Nephron progenitor cell (in vitro differentiated cells): ENCODE results near the gene P3H2.

Experiments used
- DNase-seq: peaks from one replicate; pipeline ENCODE4 v3.0.0; 2021
- H3K27ac Mint-ChIP-seq: 2 replicates; pipeline ENCODE4 v1.8.0; 2021; ENCODE audit warnings: mild to moderate bottlenecking, moderate library complexity, mixed read lengths
- H3K27me3 Mint-ChIP-seq: 2 replicates; pipeline ENCODE4 v1.8.0; 2021; ENCODE audit warnings: mild to moderate bottlenecking, low read depth, mixed read lengths; ENCODE audit not compliant: poor library complexity
- H3K36me3 Mint-ChIP-seq: 2 replicates; pipeline ENCODE4 v1.8.0; 2021; ENCODE audit warnings: low read depth, mixed read lengths
- H3K4me1 Mint-ChIP-seq: 2 replicates; pipeline ENCODE4 v1.8.0; 2021; ENCODE audit warnings: mixed read lengths
- H3K4me3 Mint-ChIP-seq: 2 replicates; pipeline ENCODE4 v1.8.0; 2021; ENCODE audit warnings: mild to moderate bottlenecking, moderate library complexity, mixed read lengths
- H3K9me3 Mint-ChIP-seq: 2 replicates; pipeline ENCODE4 v1.8.0; 2021; ENCODE audit warnings: mild to moderate bottlenecking, moderate library complexity, mixed read lengths
- TF ChIP-seq, protein P1 (sequence below): fragments of 200-600 bp; sonication (generic); IDR thresholded peaks from 2 replicates; pipeline ENCODE4 v1.5.0; 2021; ENCODE audit warnings: antibody characterized with exemption

Gene P3H2

DNA sequence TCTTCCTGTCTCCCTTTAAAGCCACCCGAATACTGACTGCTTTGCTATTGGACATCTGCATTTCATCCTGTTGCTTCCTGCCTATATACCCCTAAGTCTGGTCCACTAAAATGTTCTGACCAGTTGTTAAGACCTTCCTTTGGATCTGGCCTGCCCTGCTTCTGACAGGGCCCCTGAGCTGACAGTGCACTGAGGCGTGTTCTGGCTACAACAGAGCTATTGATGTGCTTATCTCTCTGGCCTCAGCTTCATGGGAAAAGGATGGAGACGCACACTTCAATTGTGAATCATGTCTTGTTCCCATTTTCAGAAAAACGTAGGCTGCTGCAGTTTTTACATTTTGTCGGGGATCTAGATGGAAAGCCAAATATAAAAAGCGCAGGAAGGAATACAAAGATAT is 7.1 kb upstream of the P3H2 start:
- TF ChIP-seq, protein P1, sequence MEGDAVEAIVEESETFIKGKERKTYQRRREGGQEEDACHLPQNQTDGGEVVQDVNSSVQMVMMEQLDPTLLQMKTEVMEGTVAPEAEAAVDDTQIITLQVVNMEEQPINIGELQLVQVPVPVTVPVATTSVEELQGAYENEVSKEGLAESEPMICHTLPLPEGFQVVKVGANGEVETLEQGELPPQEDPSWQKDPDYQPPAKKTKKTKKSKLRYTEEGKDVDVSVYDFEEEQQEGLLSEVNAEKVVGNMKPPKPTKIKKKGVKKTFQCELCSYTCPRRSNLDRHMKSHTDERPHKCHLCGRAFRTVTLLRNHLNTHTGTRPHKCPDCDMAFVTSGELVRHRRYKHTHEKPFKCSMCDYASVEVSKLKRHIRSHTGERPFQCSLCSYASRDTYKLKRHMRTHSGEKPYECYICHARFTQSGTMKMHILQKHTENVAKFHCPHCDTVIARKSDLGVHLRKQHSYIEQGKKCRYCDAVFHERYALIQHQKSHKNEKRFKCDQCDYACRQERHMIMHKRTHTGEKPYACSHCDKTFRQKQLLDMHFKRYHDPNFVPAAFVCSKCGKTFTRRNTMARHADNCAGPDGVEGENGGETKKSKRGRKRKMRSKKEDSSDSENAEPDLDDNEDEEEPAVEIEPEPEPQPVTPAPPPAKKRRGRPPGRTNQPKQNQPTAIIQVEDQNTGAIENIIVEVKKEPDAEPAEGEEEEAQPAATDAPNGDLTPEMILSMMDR = no peak
- peaks cover 2% of the 10 kb centered on the region for H3K27me3 Mint-ChIP-seq
- H3K27ac Mint-ChIP-seq = peak overlapping the region; percentile 10
- peaks cover 54% of the 10 kb centered on the region for H3K4me1 Mint-ChIP-seq
- H3K36me3 Mint-ChIP-seq = peaks cover 5% of the 10 kb centered on the region
- peaks cover 3% of the 10 kb centered on the region for H3K9me3 Mint-ChIP-seq
- H3K4me3 Mint-ChIP-seq = no peak overlapping the region
- DNase-seq = no peak

DNA sequence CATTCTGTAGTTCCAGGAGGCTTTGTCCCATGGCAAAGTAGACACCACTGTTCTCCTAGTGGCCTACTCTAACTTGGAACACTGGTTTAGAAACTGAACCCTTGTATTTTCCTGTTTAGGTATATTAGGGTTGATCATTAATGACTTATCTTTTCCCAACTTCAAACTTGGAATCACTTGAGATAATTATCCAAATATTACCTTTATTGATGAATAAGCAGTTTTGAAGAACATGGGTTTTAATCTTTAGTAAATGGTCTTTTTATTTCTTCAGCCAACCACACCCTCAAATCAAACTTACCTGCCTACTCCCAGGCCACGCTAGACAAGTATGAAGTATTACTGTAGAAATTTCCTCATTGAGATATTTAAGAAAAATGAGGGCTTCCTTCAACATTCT is 6.5 kb upstream of the P3H2 start:
- H3K27me3 Mint-ChIP-seq = peaks cover 2% of the 10 kb centered on the region
- no peak overlapping the region for H3K27ac Mint-ChIP-seq
- H3K4me3 Mint-ChIP-seq = no peak overlapping the region
- H3K9me3 Mint-ChIP-seq = peaks cover 3% of the 10 kb centered on the region
- H3K4me1 Mint-ChIP-seq = peaks cover 54% of the 10 kb centered on the region
- no peak for DNase-seq
- TF ChIP-seq, protein P1 = no peak
- H3K36me3 Mint-ChIP-seq = peaks cover 5% of the 10 kb centered on the region

DNA sequence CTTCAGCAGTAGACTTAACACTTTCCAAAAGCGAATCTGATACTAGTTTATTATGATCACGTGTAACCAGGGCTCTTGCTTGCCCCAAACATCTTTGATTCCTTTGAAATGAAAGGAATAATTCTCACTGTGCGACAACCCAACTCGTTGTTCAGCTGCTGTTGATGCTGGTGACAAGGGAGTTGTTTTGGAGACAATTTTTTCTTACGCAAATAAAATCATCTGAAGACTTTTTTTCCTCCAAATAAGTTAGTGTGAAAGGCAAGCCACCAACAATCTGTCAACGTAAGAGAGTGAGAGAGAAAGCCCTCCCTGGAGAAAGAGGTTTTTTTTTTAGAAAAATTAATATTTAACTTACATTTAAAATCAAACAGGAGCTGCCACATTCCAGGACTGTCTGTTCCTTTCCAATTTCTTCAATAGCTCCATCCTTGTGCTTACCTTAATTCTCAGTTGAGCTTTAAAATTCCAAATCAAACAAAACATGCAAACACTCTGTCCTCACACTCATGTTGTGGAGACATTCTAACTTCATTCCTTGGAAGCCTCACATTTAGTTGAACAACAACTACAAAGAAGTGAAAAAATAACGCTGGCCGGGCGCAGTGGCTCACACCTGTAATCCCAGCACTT is 4.9 kb upstream of the P3H2 start:
- peaks cover 47% of the 10 kb centered on the region for H3K4me1 Mint-ChIP-seq
- H3K9me3 Mint-ChIP-seq = peaks cover 3% of the 10 kb centered on the region
- peaks cover 2% of the 10 kb centered on the region for H3K27me3 Mint-ChIP-seq
- DNase-seq = no peak
- no peak overlapping the region for H3K27ac Mint-ChIP-seq
- TF ChIP-seq, protein P1 = no peak
- H3K36me3 Mint-ChIP-seq = peaks cover 5% of the 10 kb centered on the region
- H3K4me3 Mint-ChIP-seq = no peak overlapping the region

DNA sequence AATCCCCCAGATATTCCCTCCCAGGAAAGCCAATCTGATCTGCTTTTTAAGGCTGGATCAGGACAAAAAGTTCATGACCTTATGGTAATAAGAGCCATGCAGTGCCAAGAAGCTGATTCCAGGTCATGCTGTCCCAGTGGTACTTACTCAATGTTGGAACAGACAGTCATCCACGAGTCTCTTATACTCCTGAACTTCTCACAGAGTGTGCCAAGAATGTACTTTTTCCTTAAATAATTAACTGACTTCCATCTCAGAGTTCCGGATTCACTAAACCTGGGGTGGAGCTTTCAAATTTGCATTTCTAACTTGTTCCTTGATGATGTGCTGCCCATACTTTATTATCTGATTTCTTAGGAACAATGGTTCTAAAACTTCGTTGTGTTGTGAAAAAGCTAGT is 3.4 kb upstream of the P3H2 start:
- Mint-ChIP-seq H3K9me3 (no peaks in the 10 kb centered on the region), H3K27me3 (no peaks in the 10 kb centered on the region), H3K4me3 (no peak overlapping the region), H3K36me3 (no peaks in the 10 kb centered on the region), H3K4me1 (peaks cover 50% of the 10 kb centered on the region), H3K27ac (no peak overlapping the region)
- TF ChIP-seq, protein P1 = no peak
- no peak for DNase-seq

DNA sequence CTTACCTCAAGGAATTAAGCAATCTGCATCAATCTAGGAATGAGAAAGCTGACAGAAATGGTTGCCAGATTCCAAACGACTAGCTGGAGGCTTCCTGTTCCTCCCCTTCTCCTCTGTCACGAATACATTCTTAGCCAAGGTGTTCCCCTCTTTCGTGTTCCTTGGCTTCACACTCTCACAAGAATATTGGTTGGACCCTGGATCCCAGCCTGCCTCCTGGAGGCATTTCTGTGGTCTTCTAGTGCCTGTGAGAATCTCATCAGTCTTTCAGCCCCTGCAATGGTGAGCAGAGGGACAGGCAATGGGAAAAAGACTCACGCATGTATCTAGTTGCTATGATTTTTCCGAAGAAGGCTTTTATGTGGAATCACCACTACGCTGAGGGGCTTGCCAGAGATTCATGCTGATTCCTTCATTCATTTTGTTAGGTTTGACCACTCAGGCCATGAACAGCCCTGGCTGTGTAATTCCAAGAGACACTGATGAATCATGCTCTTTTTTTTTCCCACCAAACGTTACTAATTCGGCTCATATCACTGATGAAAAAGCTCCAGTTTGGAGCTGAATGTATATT is 1.6 kb upstream of the P3H2 start:
- Mint-ChIP-seq H3K9me3 (no peaks in the 10 kb centered on the region), H3K27ac (no peak overlapping the region), H3K4me3 (peak overlapping the region; percentile 33), H3K36me3 (no peaks in the 10 kb centered on the region), H3K27me3 (no peaks in the 10 kb centered on the region), H3K4me1 (peaks cover 57% of the 10 kb centered on the region)
- TF ChIP-seq, protein P1 = no peak
- DNase-seq = no peak

DNA sequence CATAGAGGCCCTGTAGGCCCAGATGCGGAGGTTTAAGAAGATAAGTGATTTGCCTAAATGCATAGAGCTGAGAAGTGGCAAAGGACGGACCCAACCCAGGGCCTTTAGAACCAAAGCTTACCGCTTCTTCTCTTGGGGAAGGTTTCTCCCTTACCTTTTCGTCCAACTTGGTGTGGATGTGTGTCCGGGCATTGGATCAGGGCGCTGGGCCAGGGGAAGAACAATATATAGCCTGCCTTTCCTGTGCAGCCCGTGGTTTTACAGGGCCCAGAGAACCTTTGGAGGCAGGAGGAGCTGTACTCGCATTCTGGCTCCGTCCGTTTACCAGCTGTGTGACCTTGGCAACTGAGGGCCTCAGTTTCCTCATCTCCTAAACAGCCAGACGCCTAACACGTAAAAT is 686 bp upstream of the P3H2 start:
- no peaks in the 10 kb centered on the region for H3K36me3 Mint-ChIP-seq
- no peaks in the 10 kb centered on the region for H3K9me3 Mint-ChIP-seq
- H3K4me1 Mint-ChIP-seq = peaks cover 59% of the 10 kb centered on the region
- peak overlapping the region; percentile 76 for H3K4me3 Mint-ChIP-seq
- no peaks in the 10 kb centered on the region for H3K27me3 Mint-ChIP-seq
- no peak for DNase-seq
- TF ChIP-seq, protein P1 = no peak
- H3K27ac Mint-ChIP-seq = no peak overlapping the region
